DMS53 (cell line): Measurements from ENCODE around the gene SGCD.

ENCODE experiments used
- DNase-seq: peaks from one replicate; lab custom pipeline; 2025; lab: John Stamatoyannopoulos, UW

The SGCD gene

DNA sequence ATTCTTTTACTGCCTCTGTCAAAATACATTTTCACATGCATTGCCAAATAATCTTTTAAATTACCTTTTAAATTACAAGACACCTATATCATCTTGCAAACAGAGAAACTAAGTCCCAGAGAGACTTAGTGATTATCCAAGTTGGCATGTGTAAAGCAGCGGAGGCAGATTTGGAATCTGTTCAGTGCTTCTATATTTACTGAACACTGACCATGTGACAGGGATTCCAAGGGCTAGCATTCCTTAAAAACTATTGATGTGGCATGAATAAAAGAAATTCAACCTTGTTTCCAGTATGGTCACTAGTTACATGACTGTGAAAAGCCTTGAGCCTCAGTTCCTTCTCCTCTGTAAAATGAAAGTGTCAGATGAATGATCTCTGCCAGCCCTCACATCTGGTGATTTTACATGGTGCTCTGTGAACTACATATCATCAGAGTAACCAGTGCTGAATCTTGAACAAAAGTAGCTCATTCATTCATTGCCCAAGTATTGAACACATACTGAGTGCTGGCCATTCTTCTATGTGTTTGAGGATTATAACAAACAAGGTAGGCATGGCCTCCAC lies 451.3 kb downstream of the SGCD start:
- no peak for DNase-seq

DNA sequence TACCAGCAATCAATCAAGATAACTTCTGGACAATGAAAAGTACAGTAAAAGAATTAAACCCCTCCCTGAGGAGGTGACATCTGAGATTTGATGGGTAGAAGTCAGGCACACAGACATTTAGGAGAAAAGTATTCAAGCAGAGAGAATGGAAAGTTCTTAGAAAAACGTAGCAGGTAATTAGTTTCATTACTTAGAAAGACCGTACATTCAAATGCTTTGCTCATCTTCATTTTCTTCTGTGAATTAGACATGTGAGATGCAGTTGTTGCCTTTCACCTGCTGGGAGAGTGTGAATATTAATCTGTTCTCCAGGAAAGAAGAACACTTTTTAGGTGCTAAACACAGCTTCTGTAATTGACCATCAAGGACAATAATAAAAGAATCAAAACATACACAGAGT lies 451.8 kb downstream of the SGCD start:
- DNase-seq = no peak

DNA sequence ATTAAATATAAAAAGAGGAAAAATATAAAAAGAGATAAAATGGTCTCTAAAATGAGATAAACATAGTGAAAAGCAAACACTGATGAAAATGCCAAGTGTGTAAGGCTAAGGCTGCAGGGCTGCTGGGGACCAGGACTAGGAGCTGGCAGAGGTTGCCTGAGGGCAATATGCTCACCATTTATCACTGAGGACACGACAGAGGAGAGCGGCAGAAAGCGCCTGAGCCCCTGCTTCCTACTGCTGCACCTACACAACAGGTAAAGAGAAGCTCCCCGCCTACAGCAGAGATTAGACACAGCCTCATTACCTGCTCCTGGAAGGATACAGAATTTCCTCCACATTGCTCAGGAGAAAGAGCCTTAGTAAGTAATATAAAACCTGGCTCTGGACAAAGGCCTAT lies 452.5 kb downstream of the SGCD start:
- DNase-seq = no peak

DNA sequence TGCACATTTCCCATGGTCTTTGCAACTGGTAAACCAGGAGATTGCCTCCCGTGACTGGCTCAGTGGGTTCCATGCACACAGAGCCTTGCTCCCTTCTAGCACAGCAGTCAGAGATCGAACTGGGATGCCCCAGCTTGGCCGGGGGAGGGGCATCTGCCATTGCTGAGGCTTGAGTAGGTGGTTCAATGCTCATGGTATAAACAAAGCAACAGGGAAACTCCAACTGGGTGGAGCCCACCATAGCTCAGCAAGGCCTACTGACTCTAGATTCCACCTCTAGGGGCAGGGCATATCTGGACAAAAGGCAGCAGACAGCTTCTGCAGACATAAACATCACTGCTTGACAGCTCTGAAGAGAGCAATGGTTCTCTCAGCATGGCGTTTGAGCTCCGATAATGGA lies 456.1 kb downstream of the SGCD start:
- no peak for DNase-seq

DNA sequence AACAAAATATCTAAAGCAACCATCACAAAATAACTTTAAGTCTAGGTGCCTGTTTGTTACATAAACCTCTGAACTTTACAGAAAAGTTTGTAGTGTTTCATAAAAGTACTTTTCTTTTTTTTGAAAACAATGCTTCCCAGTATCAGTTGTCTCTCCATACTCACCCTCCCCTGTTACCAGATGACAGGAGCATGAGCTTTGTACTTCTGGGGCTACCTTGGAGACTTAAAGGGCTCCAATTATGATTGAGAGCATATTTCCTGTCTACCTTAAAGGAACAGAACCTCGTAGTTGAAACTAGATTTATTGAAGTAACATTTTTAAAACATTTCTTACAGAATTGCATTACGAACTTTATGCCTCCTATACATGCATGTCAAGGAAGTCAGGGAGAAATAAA lies 467.7 kb downstream of the SGCD start:
- DNase-seq = no peak

DNA sequence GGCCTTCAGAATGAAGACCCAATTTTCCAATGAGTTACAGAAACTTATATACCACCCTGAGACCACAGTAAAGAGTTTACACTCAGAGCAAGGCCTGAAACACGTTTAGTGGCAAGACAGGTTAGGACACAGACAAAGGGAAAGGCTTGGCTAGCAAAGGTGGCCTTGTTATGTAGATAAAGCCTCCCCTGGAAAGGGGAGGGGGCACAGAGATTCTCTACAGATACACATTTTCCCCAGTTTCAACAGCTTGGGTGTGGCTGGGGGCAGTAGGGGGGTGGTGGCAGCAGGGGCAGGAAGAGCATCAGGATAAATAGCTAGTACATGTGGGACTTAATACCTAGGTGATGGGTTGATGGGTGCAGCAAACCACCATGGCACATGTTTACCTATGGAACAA lies 471.2 kb downstream of the SGCD start:
- DNase-seq = no peak

DNA sequence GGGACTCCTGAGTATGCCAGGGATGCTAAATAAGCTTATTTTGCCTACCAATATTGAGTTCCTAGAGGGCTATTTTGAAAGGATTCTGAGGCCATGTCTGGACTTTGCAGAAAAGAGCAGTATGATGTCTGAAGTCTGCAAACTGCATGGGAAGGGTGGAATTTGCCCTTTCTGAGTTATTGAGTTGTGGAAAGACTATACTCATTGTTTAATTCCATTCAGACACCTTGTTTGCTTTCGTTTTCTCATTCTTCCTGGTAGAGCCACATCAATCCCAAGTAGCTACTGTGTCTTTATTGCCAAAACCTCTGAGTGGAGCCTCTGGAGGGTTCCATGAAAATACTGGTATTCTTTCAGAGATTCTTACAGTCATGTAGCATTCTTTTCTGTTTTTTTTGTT lies 472.2 kb downstream of the SGCD start:
- DNase-seq = peak; percentile 28

DNA sequence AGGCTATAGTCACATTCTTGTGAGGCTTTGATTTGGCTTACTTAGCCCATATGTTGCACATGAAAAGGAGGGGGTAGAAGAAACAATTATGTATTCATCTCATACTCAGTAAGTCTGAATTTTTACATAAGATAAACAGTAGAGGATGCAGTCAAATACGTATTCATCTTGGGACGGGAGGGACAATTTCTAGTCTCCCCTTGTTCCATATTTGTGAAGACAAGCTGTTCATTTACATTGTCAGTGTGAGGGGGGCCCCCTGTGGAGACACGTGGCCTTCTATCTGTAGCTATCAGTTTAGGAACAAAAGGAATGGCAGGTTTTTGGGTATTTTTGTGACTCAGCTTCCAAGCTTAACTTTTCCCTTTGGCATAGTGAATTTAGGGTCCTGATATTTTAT lies 474.0 kb downstream of the SGCD start:
- DNase-seq = no peak

DNA sequence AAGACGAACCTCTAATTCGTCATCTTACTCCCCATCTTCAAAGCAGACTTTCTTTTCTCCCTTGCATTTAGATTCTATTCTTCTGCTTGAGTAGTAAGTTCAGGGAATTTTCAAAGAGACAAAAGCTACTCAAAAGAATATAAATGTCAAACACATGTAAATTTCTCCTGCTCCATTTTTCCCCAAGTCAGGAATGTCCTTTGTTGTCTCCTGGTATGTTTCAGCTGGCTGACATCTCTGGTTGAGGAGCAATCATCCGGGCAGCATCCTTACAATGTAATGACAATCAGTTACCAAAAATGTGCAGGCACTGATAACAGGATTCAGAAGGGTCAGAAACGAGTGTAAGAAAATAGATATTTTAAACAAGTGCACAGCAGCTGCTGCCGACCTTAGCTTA lies 475.5 kb downstream of the SGCD start:
- DNase-seq = no peak

DNA sequence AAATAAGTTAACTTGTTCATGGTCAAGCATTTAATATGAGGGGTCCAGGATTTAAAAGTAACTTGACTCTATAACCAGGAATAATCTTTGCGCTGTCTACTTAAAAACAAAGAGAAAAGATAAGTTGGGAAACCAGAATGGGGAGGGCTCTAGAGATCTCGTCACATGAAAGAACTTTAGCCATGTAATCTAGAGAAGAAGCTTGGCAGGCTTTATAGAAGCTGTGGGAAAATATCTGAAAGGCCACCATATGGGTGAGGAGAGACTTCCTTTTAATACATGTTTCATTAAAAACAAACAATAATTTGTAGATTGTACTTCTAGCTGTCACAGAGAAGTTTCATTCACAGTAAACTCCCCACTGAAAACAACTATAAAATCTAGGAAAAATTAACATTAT lies 476.4 kb downstream of the SGCD start:
- no peak for DNase-seq

DNA sequence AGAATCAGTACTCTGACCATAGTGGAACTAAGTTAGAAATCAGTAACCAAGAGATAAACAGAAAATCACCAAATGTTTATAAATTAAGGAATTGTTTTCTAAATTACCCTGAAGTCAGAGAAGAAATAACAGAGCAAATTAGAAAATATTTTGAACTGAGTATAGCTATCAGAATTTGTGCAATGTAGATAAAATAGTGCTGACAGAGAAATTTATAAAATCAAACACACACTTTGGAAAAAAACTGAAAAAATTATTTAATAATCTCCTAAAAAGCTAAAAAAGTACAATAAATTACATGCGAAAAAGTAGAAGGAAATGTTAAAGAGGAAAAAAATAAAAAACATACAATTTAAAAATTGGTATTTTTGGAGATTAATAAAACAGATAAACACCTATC lies 486.0 kb downstream of the SGCD start:
- DNase-seq = no peak

DNA sequence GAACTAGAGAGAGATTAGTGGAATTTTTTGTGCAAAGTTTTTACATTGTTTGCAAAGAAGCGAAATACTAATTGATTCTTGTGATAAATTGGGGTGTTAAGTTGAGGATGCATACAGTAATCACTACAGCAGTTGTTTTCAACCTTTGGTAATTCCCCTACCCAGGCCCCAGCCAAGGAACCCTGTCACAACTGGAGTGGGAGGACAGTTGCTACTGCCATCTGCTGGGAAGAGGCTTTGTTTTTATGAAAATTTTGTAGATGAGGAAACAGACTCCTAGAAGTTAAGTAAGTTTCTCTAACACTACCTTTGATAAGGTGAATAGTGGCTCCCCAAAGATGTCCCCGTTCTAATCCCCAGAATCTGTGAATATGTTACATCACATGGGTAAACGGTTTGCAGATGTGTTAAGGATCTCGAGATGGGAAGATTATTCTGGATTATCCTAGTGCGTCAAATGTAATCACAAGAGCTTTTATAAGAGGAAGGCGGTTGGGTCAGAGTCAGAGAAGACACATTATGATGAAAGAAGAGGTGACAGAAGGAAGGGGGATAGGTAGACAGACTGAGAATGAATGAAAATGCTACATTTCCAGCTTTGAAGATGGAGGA lies 489.1 kb downstream of the SGCD start:
- peak; percentile 76 for DNase-seq
